ENCODE measurements around the gene FOXN3.

GRCh38 chr14:89207925-89208328, 209.1 kb downstream of the FOXN3 start:
- TF ChIP-seq POLR2A (IDR thresholded peaks at IDR 0.05; ENCODE audit: low read length) (no peak), GATA1 (IDR thresholded peaks at IDR 0.05; ENCODE audit: low read depth, low read length) (no peak)

Data from erythroblast (primary cell).